Peyer's patch (tissue), 4 donors: Measurements from ENCODE around the gene HLTF.

ENCODE experiments used
- POLR2A ChIP-seq, 2 donors: fragments of 450-650 bp; IDR thresholded peaks; one replicate each; pipeline ENCODE4 v1.5.1; 2017; ENCODE audit warnings: antibody characterized with exemption in 2 of 2, mild to moderate bottlenecking in 2 of 2, moderate library complexity in 2 of 2
- TF ChIP-seq, protein P1 (sequence below), 6 experiments: fragments of 450-650 bp in 4 of 6; fragments of 200-600 bp in 2 of 6; sonication (generic) in 1 of 6; IDR thresholded peaks; one replicate each; pipeline ENCODE4 v1.5.1; 2017 to 2019; ENCODE audit warnings: antibody characterized with exemption in 6 of 6, mild to moderate bottlenecking in 3 of 6, moderate library complexity in 1 of 6

GRCh38 chr3:149042789-149043386 is 43.4 kb downstream of the HLTF start:
- TF ChIP-seq, protein P1, sequence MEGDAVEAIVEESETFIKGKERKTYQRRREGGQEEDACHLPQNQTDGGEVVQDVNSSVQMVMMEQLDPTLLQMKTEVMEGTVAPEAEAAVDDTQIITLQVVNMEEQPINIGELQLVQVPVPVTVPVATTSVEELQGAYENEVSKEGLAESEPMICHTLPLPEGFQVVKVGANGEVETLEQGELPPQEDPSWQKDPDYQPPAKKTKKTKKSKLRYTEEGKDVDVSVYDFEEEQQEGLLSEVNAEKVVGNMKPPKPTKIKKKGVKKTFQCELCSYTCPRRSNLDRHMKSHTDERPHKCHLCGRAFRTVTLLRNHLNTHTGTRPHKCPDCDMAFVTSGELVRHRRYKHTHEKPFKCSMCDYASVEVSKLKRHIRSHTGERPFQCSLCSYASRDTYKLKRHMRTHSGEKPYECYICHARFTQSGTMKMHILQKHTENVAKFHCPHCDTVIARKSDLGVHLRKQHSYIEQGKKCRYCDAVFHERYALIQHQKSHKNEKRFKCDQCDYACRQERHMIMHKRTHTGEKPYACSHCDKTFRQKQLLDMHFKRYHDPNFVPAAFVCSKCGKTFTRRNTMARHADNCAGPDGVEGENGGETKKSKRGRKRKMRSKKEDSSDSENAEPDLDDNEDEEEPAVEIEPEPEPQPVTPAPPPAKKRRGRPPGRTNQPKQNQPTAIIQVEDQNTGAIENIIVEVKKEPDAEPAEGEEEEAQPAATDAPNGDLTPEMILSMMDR (IDR thresholded peaks at IDR 0.05), result no peak
- TF ChIP-seq POLR2A (IDR thresholded peaks at IDR 0.05), result no peak
